ENCODE data around the gene SLC25A29.
A peak's percentile ranks its signal among the peaks of the same experiment; 100 is the strongest.
"Not testable (repeated sequence)": the region's sequence is repeated elsewhere in the genome, so short reads cannot be mapped to it uniquely, and the experiment has no call there.

Gene SLC25A29

DNA sequence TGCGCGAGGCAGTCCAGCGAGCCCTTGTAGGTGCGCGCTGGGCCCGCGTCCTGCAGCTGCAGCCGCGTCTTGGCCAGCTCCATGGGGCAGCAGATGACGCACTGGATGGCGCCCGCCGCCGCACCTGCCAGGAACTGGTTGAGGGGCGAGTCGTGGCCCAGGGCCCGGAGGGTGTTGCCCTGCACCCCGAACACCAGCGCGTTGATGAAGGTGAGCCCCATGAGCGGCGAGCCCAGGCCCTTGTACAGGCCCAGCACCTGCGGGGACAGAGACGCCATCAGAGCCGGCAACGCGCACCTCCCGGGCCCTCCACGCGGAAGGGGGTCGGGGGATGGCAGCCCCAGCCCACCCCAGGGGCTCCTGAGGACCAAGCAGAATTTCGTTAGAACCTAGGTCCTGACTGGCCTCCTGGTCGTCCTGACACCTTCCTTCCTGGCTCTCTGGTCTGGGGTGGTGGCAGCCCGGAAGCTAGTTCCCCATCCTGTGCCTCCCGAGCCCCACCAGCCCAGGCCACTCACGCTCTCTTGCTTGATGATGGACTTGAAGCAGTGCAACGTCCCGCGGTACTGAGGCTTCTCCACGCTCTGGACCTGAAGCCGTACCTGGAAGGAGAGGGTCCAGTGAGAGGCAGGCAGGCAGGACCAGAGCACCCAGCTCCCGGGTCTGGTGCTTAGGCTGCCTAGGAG, 13.3 kb downstream of the SLC25A29 start:
- DNase-seq (ENCODE audit: low spot score): no peak

DNA sequence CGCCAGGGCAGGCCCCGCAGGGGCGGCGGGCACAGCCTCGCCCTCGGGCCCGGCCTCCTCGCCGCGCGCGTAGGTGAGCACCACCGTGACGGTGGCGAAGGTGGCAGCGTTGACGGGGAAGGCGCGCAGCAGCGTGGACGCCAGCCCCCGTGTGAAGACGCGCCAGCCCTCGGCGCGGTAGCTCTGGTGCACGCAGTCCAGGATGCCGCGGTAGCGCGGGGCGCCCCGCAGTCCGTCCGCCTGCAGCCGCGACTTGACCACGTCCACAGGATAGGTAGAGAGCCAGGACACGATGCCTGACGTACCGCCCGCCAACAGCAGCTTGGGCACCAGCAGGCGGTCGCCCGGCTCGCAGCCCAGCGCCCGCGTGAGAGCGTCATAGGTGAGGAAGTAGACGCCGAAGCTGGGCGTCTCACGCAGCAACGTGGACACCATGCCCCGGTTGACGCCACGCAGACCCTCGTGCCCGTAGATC, 13.9 kb downstream of the SLC25A29 start:
- no peak for DNase-seq (ENCODE audit: low spot score)

DNA sequence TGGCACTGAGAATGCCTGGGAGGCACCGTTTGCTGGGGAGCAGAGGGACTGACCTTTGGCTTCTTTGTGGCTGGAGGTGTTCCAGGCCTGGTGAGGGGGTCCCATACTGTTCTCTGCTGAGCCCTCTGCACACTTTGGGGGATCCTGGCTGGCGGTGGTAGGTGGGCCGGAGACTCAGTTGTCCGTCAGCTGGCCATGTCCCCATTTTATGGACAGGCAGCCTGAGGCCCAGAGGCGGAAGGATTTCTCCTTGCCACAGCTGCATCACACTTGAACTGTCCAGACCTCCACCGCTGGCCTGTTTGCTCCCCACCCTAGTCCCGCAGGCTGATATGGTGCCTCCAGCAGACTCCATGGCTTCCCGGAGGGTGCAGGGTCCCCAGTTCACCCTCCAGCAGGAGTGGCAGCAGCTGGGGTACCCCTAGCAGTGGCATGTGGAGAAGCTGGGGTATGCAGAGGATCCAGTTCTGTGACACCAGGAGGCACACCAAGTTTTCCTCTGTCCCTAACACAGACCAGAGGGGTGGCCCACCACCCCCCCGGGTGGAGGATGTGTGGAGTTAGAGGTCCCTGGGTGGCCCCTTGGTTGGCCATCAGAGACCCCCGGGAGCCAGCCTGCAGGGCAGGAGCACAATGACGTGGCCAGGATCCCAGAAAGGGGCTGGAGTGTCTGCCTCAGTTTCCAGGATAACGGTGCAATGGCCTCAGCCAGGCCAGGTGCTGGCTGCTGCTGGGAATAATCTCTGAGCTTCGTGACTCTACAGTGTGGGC, 14.8 kb downstream of the SLC25A29 start:
- no peak for DNase-seq (ENCODE audit: low spot score)

DNA sequence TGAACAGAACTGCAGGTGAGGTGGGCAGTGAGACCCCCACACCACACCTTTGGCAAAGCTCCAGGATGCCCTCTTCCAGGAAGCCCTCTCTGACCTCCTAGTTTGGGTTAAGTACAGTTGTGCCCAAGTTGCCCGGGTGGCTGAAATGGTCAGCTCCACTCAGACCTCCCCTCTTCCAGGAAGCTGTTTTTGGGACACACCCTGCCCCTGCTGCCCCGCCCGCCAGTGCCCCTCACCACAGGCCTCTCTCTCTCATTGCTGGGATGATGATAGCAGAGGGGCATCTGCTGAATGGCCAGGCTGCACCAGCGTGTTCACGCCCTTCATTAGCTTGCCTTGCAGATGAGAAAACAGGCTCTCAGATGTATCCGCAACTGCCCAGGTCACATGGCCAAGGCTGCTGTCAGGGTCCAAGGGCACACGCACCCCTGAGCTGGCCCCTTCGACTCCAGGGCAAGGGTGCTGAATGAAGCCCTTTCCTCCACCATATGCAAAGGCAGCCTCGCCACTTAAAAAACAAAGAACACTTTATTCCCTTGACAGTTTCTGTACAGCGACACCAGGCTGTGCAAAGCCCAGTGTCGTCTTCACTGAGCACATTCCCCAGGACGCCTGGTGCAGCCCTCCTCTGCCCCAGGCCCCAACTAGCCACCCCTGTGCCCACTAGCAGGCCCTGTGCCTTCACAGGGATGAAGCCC, 15.5 kb downstream of the SLC25A29 start:
- DNase-seq (ENCODE audit: low spot score): peak; percentile 70

DNA sequence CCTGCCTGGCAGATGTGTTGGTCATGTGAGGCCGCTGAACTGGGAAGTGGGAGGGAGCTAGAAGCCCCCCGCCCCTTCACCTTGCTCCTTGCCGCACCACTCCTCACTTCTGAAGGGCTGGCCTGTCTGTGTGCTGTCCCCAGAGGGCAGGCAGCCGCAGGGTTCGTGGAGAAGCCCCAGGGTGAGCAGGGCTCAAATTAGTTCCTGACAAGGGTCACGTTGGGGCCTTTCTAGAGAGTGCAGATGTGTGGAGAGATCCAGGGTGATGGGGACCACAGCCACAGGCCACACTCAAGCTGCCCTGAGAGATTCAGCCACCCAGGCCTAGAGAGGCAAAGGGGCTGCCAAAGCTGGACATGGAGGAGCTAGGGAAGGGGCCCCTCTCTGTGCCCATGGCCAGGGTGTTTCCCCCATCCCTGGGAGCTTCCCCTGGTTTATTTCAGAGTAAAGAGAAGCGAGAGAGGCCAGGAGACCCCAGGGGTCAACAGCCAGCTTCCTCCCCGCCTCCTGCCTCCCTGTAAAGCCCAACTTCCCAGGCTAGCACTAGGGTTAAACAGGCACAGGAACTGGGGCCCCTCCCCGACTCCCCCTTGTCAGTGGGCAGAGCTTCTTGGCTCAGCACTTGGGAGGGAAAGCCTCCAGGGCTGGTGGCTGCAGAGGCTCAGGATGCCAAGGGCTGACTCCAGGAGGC, 16.2 kb downstream of the SLC25A29 start:
- no peak for DNase-seq (ENCODE audit: low spot score)

DNA sequence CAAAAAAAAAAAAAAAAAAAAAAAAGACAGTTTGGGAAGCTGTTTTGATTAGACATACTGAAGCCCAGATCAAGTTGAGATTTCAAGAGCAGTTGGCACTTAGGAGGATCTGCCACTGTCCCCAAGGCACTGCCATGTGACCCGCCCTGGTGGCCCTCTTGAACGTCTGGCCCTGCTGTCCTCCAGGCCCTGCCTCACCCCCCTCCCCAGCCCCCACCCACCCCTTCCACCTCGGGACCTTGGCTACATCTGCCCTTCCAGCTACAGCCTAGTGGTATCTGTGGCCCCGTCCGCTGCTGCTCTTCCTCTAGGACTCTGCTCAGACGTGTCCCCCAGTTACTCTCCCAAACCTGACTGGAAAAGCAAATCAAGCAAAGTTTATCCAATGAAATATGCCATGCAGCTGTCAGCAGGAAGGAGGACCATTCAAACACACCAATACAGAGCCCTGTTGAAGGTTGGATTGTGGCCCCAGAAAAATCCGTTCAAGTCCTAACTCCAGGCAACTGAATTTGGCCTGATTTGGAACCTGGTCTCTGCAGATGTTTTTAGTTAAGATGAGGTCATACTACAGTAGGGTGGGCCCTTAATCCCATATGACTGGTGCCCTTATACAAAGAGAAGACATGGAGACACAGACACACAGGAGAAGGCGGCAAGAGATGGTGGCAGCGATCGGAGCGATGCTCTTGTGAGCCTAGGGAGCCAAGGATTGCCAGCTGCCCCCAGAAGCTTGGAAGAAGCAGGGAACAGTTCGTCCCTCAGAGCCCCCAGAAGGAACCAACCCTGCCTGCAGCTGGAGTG, 17.7 kb downstream of the SLC25A29 start:
- DNase-seq (ENCODE audit: low spot score): no peak

DNA sequence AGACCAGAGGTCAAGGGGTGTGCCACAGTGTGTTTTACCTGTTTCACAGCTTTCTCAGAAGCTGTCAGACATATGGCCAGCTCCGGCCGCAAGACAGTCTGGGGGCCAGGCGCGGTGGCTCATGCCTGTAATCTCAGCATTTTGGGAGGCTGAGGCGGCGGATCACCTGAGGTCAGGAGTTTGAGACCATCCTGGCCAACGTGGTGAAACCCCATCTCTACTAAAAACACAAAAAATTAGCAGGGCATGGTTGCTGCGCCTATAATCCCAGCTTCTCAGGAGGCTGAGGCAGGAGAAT, 18.3 kb downstream of the SLC25A29 start:
- DNase-seq (ENCODE audit: low spot score): not testable (repeated sequence)

DNA sequence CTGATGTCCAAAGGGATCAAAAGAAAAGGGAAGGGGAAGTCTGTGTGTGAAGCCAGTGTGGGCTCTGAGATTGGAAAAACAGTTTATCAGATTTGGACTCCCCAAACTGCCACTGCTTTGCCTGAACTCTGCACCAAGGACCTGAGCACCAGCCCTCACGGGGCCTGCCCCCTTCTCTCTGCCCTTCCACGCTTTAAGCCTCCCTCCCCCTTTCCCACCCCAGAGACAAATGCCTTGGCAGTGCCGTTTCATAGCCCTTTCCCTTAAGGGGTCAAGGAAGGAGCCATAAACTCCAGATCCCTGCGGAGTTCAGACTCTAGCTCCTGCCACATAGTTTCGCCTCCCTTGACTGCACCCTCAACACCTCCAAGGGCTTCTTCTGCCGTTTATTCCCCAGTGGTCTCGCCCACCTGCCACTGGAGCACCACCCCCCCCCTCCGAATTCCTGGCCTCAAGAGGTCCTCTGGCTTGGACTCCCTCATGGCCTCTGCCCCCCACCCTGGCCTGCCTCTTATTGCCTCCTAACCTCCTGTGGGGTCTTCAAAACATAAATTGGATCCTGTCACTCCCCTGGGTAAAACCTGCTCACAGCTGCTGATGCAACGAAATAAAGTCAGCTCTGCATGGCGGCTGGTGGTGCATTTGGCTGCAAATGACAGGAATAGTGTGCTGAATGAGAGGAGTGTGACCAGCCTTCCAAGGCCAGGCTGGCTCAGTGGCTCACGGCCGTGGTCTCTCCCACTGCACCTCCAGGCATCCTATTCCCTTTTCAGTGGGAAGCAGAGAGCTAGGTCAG, 18.8 kb downstream of the SLC25A29 start:
- DNase-seq (ENCODE audit: low spot score): no peak

DNA sequence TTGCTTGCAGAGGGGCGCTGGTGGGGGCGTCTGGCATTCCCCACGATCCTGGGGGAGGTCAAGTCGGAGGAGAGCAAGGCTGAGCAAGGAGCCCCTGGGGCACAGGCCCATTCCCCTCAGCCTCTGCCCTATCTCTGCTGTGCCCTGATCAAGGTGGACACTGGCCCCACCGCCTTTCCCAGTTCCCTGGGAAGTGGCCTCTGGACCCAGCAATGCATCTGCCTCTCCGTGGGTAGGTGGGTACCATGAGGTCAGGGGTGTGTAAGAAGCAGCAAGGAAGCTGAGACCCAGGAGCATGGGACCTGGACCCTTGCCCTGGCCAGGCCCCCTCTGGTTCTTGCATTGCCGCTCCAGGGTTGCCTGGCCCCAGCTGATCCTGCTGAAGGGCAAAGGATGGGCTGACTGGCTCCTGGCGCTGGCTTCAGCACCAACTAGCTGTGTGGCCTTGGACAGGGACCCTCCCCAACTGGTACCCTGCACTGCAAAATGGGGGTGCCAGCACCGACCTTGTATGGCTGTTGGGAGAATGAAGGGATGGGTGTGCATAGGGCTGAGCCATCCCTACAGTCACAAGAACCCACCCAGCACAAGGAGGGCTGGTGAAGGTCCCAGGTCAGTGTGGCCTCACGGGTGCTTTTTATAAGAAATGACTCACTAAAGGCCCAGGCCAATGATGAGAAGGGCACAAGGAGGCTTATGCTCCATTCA, 19.6 kb downstream of the SLC25A29 start:
- DNase-seq (ENCODE audit: low spot score): no peak

DNA sequence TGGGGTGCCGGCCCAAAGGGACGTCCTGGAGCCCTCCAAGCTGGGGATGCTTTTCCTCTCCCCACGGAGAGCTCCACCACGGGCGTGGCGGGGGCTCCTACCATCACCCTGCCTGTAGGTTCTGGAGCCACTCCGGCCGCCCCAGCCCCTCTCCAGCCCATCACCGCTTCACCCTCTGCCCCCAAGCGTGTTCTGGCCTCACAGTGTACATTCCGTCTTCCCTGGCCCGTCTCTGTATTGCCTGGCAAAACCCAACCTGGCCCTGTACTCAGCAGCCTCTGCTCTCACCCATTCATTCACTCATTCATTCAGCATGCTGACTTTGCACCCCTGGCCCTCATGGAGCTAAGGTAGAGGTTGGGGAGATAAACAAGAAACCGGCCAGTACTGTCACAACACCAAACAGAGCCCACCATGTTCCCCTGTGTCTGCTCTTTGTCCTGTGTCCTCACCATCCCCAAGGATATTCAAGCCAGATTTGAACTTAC, 20.3 kb downstream of the SLC25A29 start:
- no peak for DNase-seq (ENCODE audit: low spot score)

DNA sequence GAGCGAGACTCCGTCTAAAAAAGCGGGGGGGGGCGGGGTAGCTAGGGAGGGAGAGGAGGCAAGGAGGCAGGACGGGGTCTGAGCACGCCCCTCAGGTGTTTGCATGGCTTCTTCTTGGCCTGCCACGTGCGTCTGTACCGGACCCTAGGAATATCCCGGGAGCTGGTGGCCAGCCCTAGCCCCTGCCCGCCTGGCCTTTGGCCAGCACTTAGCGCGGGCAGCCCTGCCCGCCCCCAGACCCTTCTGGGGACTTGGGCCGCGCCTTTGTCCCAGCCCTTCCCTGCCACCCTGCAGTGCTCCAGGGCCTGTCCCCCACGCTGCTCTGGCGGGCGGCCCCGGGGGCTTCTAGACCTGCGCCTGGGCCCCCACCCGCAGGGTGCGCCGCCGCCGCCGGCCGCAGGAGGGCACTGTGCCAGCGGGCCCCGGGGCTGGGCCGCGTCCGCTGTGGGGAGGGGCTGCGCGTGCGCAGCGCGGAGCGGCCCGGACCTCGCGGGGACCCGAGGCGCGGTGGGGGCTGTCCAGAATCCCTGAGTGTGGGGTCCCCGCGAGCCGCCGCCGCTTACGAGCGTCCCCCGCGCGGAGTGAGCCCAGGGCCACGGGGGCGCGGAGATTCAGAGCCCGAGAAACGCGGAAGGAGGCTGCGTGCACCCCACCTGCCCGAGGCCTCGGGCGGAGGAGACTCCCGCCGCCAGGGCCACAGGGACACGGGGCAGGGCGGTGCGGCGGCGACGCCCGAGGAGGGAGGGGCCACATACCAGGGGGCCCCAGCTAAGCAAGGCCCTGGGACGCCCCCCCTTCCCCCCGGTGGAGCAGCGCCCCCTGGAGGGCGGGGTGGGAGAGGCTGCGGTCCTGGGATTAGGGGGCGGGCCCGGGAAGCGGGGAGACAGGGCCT, 21.0 kb downstream of the SLC25A29 start:
- peak; percentile 60 for DNase-seq (ENCODE audit: low spot score)

DNA sequence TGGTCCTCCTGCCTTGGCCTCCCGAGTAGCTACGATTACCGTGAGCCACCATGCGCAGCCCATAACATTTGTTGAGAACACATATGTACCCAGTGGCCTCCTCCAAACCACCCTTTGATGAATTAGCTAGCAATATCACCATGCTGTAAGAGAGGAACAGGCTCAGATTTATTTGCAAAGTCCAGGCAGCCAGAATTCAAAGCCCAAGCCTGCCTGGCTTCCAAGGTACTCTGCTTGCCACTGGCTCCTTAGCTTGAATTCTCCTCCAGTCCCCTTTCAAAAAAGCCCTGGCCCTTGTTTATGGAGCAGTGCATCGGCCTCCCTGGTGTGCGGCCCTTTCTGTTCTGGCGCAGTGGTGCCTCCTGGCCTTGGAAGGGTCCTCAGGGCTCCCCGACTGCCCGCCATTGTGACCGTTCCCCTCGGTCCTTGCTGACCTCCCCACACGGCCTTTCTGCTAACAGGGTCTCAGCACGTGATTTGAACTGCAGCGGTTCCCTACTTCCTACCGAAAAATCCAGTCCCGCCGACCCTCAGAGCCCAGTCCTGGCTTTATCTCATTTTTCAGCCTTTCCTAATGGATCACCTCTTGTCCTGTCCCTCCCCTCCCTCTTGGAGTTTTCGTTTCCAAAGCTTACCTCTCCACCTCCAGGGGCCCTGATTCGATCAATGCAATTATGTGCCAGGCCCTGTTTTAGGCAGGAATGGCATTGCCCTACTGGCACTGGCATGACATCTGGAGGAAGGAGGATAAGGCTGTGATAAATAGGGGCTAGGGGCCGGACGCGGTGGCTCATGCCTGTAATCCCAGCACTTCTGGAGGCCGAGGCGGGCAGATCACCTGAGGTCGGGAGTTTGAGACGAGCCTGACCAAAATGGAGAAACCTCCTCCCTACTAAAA, 22.0 kb downstream of the SLC25A29 start:
- no peak for DNase-seq (ENCODE audit: low spot score)

DNA sequence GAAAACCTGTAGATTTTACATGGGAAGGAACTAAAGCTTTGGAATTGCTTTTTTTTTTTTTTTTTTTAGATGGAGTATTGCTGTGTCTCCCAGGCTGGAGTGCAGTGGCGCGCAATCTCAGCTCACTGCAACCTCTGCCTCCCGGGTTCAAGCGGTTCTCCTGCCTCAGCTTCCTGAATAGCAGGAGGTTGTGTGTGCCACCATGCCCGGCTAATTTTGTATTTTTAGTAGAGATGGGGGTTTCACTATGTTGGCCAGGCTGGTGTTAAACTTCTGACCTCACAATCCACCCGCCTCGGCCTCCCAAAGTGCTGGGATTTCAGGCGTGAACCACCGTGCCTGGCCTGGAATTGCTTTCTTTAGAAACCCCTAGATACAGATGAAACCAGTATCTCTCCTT, 22.8 kb downstream of the SLC25A29 start:
- DNase-seq (ENCODE audit: low spot score): not testable (repeated sequence)

DNA sequence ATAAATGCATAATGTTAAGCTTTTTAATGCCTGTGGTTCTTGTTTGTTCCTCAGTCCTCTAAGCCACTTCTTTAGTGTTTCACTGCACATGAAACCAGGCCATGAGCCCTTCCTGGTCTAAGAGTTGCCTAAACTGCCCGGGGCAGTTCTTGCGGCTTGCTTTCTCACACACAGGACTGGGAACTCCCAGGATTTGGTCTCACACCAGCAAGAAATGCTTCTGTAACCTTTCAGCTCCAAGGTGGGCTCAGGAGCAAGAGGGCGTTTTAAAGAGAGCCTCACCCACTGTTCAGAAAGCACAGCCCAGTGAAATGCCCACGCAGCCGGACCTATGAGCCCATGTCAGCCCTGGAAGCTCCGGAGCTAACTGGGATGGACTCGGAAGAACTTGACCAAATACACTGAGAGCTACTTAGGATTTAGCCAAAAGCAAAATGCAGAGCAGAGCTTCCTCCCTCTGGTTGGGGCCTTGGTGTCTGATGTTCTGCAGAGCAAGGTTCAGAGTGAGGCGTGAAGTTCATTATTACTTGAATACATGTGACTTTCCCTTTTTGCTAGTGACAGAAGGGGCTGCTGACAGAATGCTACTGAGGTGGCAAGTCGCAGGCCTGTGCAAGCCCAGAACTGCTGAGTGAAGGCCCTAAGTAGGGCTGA, 23.4 kb downstream of the SLC25A29 start:
- DNase-seq (ENCODE audit: low spot score): no peak

DNA sequence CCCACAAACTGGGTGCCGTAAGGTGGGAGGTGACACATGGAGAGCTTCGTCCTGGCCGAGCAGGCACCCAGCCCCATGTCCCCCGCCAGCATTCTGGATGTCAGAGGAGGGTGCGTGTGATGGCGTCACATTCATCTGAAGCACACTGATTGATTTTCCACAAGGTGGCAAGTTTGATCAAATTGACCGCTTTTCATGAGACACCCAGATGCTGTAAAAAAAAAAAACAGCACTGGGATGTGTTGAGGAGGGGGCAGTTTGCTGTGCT, 24.2 kb downstream of the SLC25A29 start:
- no peak for DNase-seq (ENCODE audit: low spot score)

DNA sequence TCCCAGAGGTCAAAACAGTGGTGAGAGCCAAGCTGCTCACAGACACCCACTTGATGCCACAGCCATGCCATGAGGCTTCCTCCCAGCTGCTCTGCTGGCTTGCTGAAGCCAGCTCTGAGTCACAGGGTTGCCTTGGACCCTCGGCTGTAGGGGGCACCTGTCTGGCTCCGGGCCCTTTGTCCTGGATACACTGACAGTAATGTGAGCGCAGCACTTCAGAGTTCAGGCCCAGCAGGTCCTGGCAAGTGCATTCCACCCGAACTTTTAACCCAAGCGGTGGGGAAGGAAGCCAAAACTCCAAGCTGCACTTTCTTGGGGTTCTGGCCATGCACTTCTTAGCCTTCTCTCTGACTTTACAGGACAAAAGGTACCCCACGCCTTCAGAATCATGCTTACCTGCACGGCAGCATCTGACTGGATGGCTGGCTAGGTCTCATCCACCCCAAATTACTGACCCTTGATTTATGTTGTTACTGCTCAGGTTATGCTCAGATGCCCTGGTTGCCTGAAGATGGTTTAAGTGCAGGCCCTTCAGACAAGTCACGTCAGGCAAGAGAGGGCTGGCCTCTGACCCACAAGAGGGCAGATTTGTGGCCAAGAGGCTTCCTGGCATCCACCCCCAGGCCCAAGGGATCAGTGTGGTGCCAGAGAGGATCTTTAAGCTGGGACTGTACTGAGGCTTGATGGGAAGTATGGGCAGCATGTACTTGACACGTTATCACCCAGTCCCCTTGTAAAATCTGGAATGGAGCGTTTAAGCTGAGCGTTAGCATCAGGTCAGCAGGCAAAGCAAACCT, 24.8 kb downstream of the SLC25A29 start:
- DNase-seq (ENCODE audit: low spot score): no peak

DNA sequence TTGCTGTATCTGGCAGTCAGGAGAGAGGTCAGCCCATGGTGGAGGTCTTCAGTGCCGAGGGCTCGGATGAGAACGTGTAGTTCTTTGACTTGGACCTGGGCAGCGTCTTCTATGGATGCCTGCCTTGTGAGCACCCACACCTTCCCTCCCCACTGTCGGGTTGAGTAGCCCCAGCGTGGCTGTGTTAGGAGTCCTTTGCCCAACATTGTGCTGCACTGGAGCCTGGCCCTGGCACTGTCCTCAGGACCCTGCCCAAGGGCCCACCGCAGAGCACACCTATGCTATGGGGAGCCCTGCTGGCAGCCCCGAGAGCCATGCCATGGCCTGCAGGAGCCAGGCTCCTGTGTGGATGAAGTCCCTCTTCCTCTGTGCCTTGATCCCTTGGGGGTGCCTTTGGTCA, 26.7 kb downstream of the SLC25A29 start:
- no peak for DNase-seq (ENCODE audit: low spot score)

Data from globus pallidus (tissue), 1 donor.